DOHH2 (cell line): ENCODE data around the gene MAP2K2.

Experiments
- EZH2phosphoT487 ChIP-seq: fragments of 200-600 bp; sonication (generic); IDR thresholded peaks from 2 replicates; pipeline ENCODE4 v1.6.1; 2017; ENCODE audit warnings: borderline replicate concordance, mild to moderate bottlenecking, antibody characterized with exemption, low read length, moderate library complexity, mixed read lengths
- TF ChIP-seq, protein P1 (sequence below): fragments of 200-600 bp; sonication (generic); IDR thresholded peaks from one replicate; pipeline ENCODE4 v1.5.1; 2014; ENCODE audit warnings: antibody characterized with exemption, mild to moderate bottlenecking, low read depth, low read length; ENCODE audit not compliant: poor library complexity, severe bottlenecking

DNA sequence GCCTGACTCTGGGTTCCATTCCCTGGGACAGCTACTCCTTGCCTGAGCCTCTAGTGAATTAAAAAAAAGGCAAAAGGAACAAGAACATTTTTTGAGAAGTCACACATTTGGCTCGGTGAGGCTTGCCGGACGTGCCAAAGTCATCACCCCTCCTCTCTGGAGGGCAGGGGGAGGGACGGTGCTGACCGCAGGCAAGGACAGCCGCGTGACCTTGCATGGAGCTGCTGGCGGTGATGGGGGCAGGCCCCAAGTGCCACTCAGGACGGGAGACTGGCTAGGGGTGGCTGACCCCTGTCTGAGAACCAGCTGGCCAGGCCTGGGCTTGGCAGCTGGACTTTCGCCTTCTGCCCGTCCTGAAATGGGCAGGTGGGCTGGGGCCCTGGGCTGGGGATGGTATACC is 26.4 kb downstream of the MAP2K2 start:
- TF ChIP-seq, protein P1, sequence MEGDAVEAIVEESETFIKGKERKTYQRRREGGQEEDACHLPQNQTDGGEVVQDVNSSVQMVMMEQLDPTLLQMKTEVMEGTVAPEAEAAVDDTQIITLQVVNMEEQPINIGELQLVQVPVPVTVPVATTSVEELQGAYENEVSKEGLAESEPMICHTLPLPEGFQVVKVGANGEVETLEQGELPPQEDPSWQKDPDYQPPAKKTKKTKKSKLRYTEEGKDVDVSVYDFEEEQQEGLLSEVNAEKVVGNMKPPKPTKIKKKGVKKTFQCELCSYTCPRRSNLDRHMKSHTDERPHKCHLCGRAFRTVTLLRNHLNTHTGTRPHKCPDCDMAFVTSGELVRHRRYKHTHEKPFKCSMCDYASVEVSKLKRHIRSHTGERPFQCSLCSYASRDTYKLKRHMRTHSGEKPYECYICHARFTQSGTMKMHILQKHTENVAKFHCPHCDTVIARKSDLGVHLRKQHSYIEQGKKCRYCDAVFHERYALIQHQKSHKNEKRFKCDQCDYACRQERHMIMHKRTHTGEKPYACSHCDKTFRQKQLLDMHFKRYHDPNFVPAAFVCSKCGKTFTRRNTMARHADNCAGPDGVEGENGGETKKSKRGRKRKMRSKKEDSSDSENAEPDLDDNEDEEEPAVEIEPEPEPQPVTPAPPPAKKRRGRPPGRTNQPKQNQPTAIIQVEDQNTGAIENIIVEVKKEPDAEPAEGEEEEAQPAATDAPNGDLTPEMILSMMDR: no peak
- TF ChIP-seq EZH2phosphoT487: no peak
